Memory B cell (primary cell): Measurements from ENCODE around the gene BASP1.
A peak's percentile ranks its signal among the peaks of the same experiment; 100 is the strongest.
"Not testable (repeated sequence)": the region's sequence is repeated elsewhere in the genome, so short reads cannot be mapped to it uniquely, and the experiment has no call there.

Source experiments
- ATAC-seq: fragments of 150-1000 bp; cut with Tn5 transposase; 2 replicates; pipeline ENCODE4 v1.10.0; 2021; ENCODE audit warnings: low read depth, mild to moderate bottlenecking, moderate library complexity
- DNase-seq, 2 donors: peaks; one replicate each; pipeline ENCODE4 v3.0.0; 2022; ENCODE audit warnings: low spot score in 2 of 2
- H3K27ac Mint-ChIP-seq: one replicate; pipeline ENCODE4 v1.8.0; 2022; ENCODE audit warnings: mild to moderate bottlenecking, moderate library complexity, mixed read lengths
- H3K27me3 Mint-ChIP-seq: one replicate; pipeline ENCODE4 v1.8.0; 2022; ENCODE audit warnings: mixed read lengths
- H3K36me3 Mint-ChIP-seq: one replicate; pipeline ENCODE4 v1.8.0; 2022; ENCODE audit warnings: mild to moderate bottlenecking, mixed read lengths
- H3K4me1 Mint-ChIP-seq: one replicate; pipeline ENCODE4 v1.8.0; 2022; ENCODE audit warnings: mixed read lengths
- H3K4me3 Mint-ChIP-seq: one replicate; pipeline ENCODE4 v1.8.0; 2022; ENCODE audit warnings: mild to moderate bottlenecking, moderate library complexity, mixed read lengths
- H3K9me3 Mint-ChIP-seq: one replicate; pipeline ENCODE4 v1.8.0; 2022; ENCODE audit warnings: mixed read lengths

Gene BASP1

GRCh38 chr5:17239953-17240352, 22.5 kb downstream of the BASP1 start:
- peak overlapping the region; percentile 83 for H3K27ac Mint-ChIP-seq
- peaks cover 59% of the 10 kb centered on the region for H3K4me1 Mint-ChIP-seq
- H3K9me3 Mint-ChIP-seq, result no peaks in the 10 kb centered on the region
- H3K27me3 Mint-ChIP-seq, result no peaks in the 10 kb centered on the region
- H3K4me3 Mint-ChIP-seq, result no peak overlapping the region
- peaks cover 16% of the 10 kb centered on the region for H3K36me3 Mint-ChIP-seq
- DNase-seq (no peak), ATAC-seq (no peak)

DNA sequence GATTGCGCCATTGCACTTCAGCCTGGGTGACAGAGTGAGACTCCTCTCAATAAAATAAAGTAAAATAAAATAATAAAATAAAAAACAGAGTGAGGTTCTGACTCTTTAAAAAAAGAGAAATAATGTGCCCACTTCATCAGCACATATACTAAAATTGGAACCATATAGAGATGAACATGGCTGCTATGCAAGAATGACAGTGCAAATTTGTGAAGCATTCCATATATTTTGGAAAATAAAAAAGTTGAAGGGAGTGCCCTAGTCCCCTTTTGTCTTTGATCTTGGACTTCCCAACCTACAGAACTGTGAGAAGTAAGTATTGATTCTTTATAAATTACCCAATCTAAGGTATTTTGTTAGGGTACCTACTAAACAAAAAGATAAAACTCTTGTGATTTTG, 23.1 kb downstream of the BASP1 start:
- H3K27ac Mint-ChIP-seq, result peak overlapping the region; percentile 83
- H3K27me3 Mint-ChIP-seq, result no peaks in the 10 kb centered on the region
- no peak for DNase-seq
- H3K4me3 Mint-ChIP-seq, result no peak overlapping the region
- H3K36me3 Mint-ChIP-seq, result peaks cover 15% of the 10 kb centered on the region
- peaks cover 57% of the 10 kb centered on the region for H3K4me1 Mint-ChIP-seq
- H3K9me3 Mint-ChIP-seq, result no peaks in the 10 kb centered on the region
- ATAC-seq, result no peak

DNA sequence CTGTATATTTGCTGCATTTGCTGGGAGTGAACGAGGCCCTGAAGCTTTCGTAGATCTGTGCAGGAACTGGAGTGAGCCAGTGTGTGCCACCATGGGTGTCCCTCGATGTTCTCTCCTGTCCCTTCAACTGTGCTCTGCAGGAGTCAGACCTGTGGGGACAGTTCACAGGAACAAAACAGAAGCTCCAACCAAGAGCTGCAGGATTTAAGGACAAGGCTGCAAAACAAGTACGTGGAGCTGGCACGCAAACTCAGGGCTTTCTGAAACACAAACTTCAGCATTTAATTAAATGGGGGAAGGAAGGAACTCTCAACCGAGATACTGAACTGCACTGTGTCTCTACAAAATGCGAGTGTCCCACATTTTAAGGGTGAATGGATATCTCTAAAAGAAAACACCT, 24.2 kb downstream of the BASP1 start:
- peaks cover 14% of the 10 kb centered on the region for H3K36me3 Mint-ChIP-seq
- no peaks in the 10 kb centered on the region for H3K9me3 Mint-ChIP-seq
- no peaks in the 10 kb centered on the region for H3K27me3 Mint-ChIP-seq
- peaks cover 50% of the 10 kb centered on the region for H3K4me1 Mint-ChIP-seq
- H3K4me3 Mint-ChIP-seq, result peak overlapping the region; percentile 67
- ATAC-seq (peak; percentile 35), DNase-seq (no peak)
- peak overlapping the region; percentile 83 for H3K27ac Mint-ChIP-seq

DNA sequence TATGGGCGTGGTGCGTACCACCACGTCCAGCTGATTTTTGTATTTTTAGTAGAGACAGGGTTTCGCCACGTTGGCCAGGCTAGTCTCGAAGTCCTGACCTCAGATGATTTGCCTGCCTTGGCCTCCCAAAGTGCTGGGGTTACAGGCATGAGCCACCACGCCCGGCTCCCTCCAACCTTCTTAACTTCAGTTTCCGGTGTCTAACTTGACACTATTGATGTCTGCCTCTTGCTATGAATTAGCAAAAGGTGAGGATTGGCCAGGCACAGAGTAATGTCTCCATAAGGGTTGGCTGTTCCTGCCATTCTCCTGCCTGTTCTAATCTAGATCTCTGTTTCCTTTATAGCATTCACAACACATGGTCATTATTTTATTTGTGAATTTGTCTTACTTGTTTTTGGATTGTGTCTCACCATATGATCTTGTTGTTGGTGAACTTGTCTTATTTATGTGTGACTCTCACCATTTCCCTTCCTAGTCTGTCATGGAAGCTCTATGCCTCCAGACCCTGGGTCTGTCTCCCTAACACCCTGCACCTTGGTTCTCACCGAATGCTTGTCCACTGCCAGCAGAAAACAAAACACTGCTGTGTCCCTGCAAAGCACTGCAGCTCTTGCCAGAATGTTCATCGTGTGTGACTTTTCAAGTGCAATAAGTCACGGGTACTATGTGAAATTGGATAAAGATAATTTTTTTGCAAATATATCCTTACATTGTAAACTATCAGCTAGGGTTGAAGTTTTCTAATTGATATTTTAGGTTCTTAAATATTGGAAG, 26.0 kb downstream of the BASP1 start:
- H3K4me3 Mint-ChIP-seq, result peak overlapping the region; percentile 18
- peak overlapping the region; percentile 83 for H3K27ac Mint-ChIP-seq
- H3K4me1 Mint-ChIP-seq, result peaks cover 40% of the 10 kb centered on the region
- DNase-seq (no peak), ATAC-seq (no peak)
- no peaks in the 10 kb centered on the region for H3K9me3 Mint-ChIP-seq
- peaks cover 10% of the 10 kb centered on the region for H3K36me3 Mint-ChIP-seq
- no peaks in the 10 kb centered on the region for H3K27me3 Mint-ChIP-seq

- Mint-ChIP-seq H3K4me1 (peaks cover 40% of the 10 kb centered on the region), H3K27ac (peak overlapping the region; percentile 62)
- ATAC-seq, result no peak
These were observed 31.7 kb downstream of the BASP1 start for GRCh38 chr5:17249029-17249634.

DNA sequence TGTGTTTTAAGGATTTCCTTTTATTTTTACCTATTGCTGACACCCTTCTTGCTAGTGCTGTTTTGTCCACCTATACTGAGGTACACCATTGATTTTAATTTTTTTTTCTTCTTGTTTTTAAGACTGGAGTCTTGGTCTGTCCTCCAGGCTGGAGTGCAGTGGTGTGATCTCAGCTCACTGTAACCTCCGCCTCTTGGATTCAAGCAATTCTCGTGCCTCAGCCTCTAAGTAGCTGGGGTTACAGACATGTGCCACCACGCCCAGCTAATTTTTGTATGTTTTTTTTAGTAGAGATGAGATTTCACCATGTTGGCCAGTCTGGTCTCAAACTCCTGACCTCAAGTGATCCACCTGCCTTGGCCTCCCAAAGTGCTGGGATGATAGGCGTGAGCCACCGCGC, 32.4 kb downstream of the BASP1 start:
- ATAC-seq, DNase-seq, H3K9me3 Mint-ChIP-seq, H3K4me3 Mint-ChIP-seq, H3K27ac Mint-ChIP-seq, H3K27me3 Mint-ChIP-seq: not testable (repeated sequence)
- Mint-ChIP-seq H3K4me1 (peaks cover 44% of the 10 kb centered on the region), H3K36me3 (peaks cover 17% of the 10 kb centered on the region)

More at GRCh38 chr5:17249029-17249634, 31.7 kb downstream of the BASP1 start:
- Mint-ChIP-seq H3K36me3 (peaks cover 19% of the 10 kb centered on the region), H3K27me3 (no peaks in the 10 kb centered on the region), H3K9me3 (no peaks in the 10 kb centered on the region), H3K4me3 (no peak overlapping the region)
- no peak for DNase-seq

- no peaks in the 10 kb centered on the region for H3K9me3 Mint-ChIP-seq
- no peak overlapping the region for H3K4me3 Mint-ChIP-seq
- H3K36me3 Mint-ChIP-seq, result peaks cover 21% of the 10 kb centered on the region
- H3K27ac Mint-ChIP-seq, result peak overlapping the region; percentile 76
- H3K27me3 Mint-ChIP-seq, result no peaks in the 10 kb centered on the region
- peaks cover 64% of the 10 kb centered on the region for H3K4me1 Mint-ChIP-seq
- ATAC-seq (no peak), DNase-seq (no peak)
These were observed 35.1 kb downstream of the BASP1 start for GRCh38 chr5:17252543-17252942.

- H3K4me3 Mint-ChIP-seq, result peak overlapping the region; percentile 68
- no peaks in the 10 kb centered on the region for H3K27me3 Mint-ChIP-seq
- peak overlapping the region; percentile 96 for H3K27ac Mint-ChIP-seq
- H3K9me3 Mint-ChIP-seq, result peaks cover 4% of the 10 kb centered on the region
- H3K36me3 Mint-ChIP-seq, result peaks cover 26% of the 10 kb centered on the region
- peak; percentile 75 for ATAC-seq
- peaks cover 72% of the 10 kb centered on the region for H3K4me1 Mint-ChIP-seq
- no peak for DNase-seq
These were observed 38.1 kb downstream of the BASP1 start for GRCh38 chr5:17255471-17256021.

DNA sequence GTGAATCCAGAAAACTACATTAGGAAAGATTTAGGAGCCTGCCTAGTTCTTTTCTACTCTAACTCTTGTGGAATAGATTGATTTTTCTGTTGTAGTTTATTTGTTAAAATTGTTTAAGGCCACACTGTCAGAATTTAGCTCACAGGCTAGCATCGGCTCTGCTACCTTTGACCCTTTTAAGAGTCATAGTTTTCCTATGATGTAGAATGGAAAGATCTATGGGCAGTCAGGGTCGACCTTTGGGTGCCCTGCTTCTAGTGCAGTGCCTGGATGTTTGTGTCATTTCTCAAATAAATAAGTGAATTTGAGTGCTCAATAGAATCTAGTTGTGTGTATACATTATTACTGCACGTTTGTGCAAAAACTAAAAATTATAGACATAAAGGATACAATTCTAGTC, 38.7 kb downstream of the BASP1 start:
- DNase-seq (no peak), ATAC-seq (no peak)
- Mint-ChIP-seq H3K27ac (peak overlapping the region; percentile 96), H3K36me3 (peaks cover 26% of the 10 kb centered on the region), H3K4me3 (peak overlapping the region; percentile 68), H3K9me3 (peaks cover 4% of the 10 kb centered on the region), H3K4me1 (peaks cover 71% of the 10 kb centered on the region), H3K27me3 (no peaks in the 10 kb centered on the region)

DNA sequence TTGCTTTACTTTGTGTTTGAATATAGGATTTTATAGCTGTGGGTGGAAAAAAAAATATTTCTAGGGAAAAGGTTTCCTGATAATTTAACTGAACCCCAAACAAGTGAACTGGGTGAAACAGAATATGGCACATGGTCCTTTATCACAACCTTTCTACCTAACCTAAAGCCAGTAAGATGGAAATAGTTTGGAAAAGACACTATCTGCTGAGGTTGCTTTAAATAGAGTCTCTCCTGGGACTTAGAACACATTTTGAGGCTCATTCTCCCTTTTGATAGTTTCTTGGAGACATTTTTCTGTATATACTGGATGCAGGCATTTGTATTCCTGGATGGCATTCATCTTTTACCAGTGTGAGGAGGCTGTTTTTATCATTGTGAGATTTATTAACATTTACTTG, 39.4 kb downstream of the BASP1 start:
- H3K4me1 Mint-ChIP-seq, result peaks cover 69% of the 10 kb centered on the region
- ATAC-seq (no peak), DNase-seq (no peak)
- H3K27ac Mint-ChIP-seq, result peak overlapping the region; percentile 95
- peaks cover 26% of the 10 kb centered on the region for H3K36me3 Mint-ChIP-seq
- H3K9me3 Mint-ChIP-seq, result peaks cover 4% of the 10 kb centered on the region
- no peaks in the 10 kb centered on the region for H3K27me3 Mint-ChIP-seq
- H3K4me3 Mint-ChIP-seq, result no peak overlapping the region

DNA sequence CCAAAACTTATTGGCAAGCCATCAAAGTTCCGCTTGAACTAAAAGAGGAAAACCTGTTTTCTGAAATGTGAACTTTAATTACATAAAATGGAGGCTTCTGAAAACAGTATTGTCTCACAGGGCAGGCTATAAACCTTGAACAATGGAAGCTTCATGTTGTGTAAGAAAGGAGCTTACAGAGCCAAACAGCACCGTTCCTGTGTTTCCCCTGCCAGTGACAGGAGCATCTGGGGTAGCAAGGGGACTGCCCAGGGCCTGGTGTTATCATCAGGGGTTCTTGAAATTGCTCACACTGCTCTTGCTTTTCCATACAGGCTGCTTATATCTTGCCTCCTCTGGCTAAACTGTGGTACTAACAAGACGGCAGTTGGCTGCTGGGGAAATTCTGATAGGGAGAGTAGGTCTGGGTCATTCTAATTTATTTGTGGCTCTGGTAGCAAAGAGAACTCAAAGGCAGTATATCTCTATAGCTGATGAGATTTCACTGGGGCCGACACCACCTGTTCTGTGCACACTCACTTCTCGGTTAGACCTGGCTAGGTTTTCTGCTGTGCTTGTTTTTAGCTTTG, 40.4 kb downstream of the BASP1 start:
- H3K27ac Mint-ChIP-seq, result peak overlapping the region; percentile 95
- H3K4me3 Mint-ChIP-seq, result no peak overlapping the region
- peak; percentile 76 for ATAC-seq
- peak in 1 of 2 donors; percentile 35 for DNase-seq
- peaks cover 28% of the 10 kb centered on the region for H3K36me3 Mint-ChIP-seq
- H3K9me3 Mint-ChIP-seq, result peaks cover 6% of the 10 kb centered on the region
- H3K4me1 Mint-ChIP-seq, result peaks cover 69% of the 10 kb centered on the region
- H3K27me3 Mint-ChIP-seq, result no peaks in the 10 kb centered on the region

GRCh38 chr5:17258431-17258830, 41.0 kb downstream of the BASP1 start:
- DNase-seq (no peak), ATAC-seq (no peak)
- H3K27me3 Mint-ChIP-seq, result no peaks in the 10 kb centered on the region
- H3K4me3 Mint-ChIP-seq, result no peak overlapping the region
- H3K27ac Mint-ChIP-seq, result peak overlapping the region; percentile 95
- H3K9me3 Mint-ChIP-seq, result peaks cover 6% of the 10 kb centered on the region
- peaks cover 31% of the 10 kb centered on the region for H3K36me3 Mint-ChIP-seq
- peaks cover 68% of the 10 kb centered on the region for H3K4me1 Mint-ChIP-seq

DNA sequence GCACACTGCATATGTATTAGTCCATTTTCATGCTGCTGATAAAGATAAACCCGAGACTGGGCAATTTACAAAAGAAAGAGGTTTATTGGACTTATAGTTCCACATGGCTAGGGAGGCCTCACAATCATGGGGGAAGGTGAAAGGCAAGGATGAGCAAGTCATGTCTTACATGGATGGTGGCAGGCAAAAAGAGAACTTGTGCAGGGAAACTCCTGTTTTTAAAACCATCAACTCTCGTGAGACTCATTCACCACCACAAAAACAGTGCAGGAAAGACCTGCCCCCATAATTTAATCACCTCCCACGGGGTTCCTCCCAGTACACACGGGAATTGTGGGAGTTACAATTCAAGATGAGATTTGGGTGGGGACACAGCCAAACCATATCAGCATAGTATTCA, 41.6 kb downstream of the BASP1 start:
- Mint-ChIP-seq H3K36me3 (peaks cover 32% of the 10 kb centered on the region), H3K4me1 (peaks cover 69% of the 10 kb centered on the region), H3K27ac (peak overlapping the region; percentile 95)
- not testable (repeated sequence) for H3K9me3 Mint-ChIP-seq, ATAC-seq, DNase-seq, H3K27me3 Mint-ChIP-seq, H3K4me3 Mint-ChIP-seq

DNA sequence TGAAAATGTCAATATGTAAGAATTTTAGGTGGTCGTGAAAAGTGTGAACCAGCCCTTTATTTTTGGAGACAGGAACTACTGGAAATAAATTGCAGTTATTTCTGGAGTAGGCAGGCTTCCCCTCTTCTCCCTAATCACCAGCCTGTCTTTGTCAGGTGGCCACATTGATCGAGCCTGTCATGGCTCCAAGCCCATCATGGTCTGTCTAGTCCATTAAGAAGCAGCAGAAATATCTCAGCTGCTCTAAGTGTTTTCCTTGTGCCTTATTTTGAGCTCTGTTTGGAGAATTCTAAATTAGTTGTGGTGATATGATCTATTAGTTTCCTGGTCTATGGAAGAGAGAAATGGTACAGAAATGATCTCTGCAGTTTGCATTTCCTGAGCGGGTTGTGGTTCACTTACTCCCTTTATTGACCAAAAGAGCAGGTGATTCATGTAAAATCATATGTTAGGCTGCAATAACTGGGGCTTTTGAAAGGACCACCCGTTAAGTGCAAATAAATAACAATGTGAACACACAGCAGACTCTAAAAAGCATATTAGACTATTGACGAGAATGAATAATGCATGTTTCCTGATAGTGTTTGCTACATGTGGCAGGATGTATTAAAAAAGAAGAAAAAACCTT, 42.3 kb downstream of the BASP1 start:
- peaks cover 32% of the 10 kb centered on the region for H3K36me3 Mint-ChIP-seq
- H3K27me3 Mint-ChIP-seq, result no peaks in the 10 kb centered on the region
- ATAC-seq (no peak), DNase-seq (no peak)
- H3K4me3 Mint-ChIP-seq, result no peak overlapping the region
- peaks cover 65% of the 10 kb centered on the region for H3K4me1 Mint-ChIP-seq
- H3K9me3 Mint-ChIP-seq, result peaks cover 6% of the 10 kb centered on the region
- H3K27ac Mint-ChIP-seq, result peak overlapping the region; percentile 95
